SK-N-MC (cell line): ENCODE data around the gene ZNF346.
"Not testable (repeated sequence)": the region's sequence is repeated elsewhere in the genome, so short reads cannot be mapped to it uniquely, and the experiment has no call there.

Experiments
- EZH2 ChIP-seq: fragments of 200-600 bp; sonication (generic); IDR thresholded peaks from one replicate; pipeline ENCODE4 v1.6.1; 2017; ENCODE audit warnings: antibody characterized with exemption
- POLR2AphosphoS5 ChIP-seq: IDR thresholded peaks from 2 replicates; pipeline ENCODE4 v1.6.1; 2012; ENCODE audit warnings: mild to moderate bottlenecking, low read depth, low read length, borderline replicate concordance

- TF ChIP-seq POLR2AphosphoS5, EZH2: not testable (repeated sequence)
Observed at GRCh38 chr5:176983112-176983511, 39.4 kb upstream of the ZNF346 start.
